Measurements from ENCODE around the gene CCL4L2.
"Not testable (repeated sequence)": the region's sequence is repeated elsewhere in the genome, so short reads cannot be mapped to it uniquely, and the experiment has no call there.

The CCL4L2 gene
- 2.4 to 27.7 reads per million in 2 donors for total RNA-seq

GRCh38 chr17:36210439-36211211 lies at the start of gene CCL4L2:
CCL4L2 (plus strand) TSS chr17:36211063.
- DNase-seq = not testable (repeated sequence)

GRCh38 chr17:36168836-36169235 lies 42.0 kb upstream of the CCL4L2 start:
- DNase-seq = not testable (repeated sequence)

GRCh38 chr17:36176536-36176935 lies 34.3 kb upstream of the CCL4L2 start, which contains the start of gene TBC1D3B:
TBC1D3B (minus strand) TSS chr17:36176636; CDS start chr17:36175050, 1,586 bp downstream.
- not testable (repeated sequence) for DNase-seq

- DNase-seq = not testable (repeated sequence)
Observed at GRCh38 chr17:36181446-36182175, 29.3 kb upstream of the CCL4L2 start.

GRCh38 chr17:36182176-36183000 lies 28.5 kb upstream of the CCL4L2 start:
- no peak for DNase-seq

- no peak for DNase-seq
Observed at GRCh38 chr17:36183001-36183971, 27.6 kb upstream of the CCL4L2 start.

GRCh38 chr17:36184023-36184765 lies 26.7 kb upstream of the CCL4L2 start:
- no peak for DNase-seq

GRCh38 chr17:36185416-36185815 lies 25.4 kb upstream of the CCL4L2 start:
- no peak for DNase-seq

- not testable (repeated sequence) for DNase-seq
Observed at GRCh38 chr17:36186810-36187763, 23.8 kb upstream of the CCL4L2 start.

GRCh38 chr17:36187943-36188665 lies 22.8 kb upstream of the CCL4L2 start:
- DNase-seq = not testable (repeated sequence)

GRCh38 chr17:36188891-36189306 lies 22.0 kb upstream of the CCL4L2 start:
- no peak for DNase-seq

GRCh38 chr17:36189993-36190392 lies 20.9 kb upstream of the CCL4L2 start:
- DNase-seq = not testable (repeated sequence)

- not testable (repeated sequence) for DNase-seq
Observed at GRCh38 chr17:36190549-36191330, 20.1 kb upstream of the CCL4L2 start.

- DNase-seq = no peak
Observed at GRCh38 chr17:36193216-36193775, 17.6 kb upstream of the CCL4L2 start.

GRCh38 chr17:36194147-36194831 lies 16.6 kb upstream of the CCL4L2 start:
- DNase-seq = not testable (repeated sequence)

- DNase-seq = not testable (repeated sequence)
Observed at GRCh38 chr17:36194832-36195433, 15.9 kb upstream of the CCL4L2 start.

Data from activated gamma-delta T cell (primary cell).